A549 (cell line): Measurements from ENCODE around the gene CAP2. TPM values are rescaled to one million over a fixed set of nuclear protein-coding genes. Genes with fewer than 3 reads are reported as not detected.

Experiments used
- ATAC-seq, 2 experiments: fragments of 200-7000 bp in 1 of 2; fragments of >200 bp in 1 of 2; cut with Nextera tagmentation in 1 of 2; cut with Tn5 transposase in 1 of 2; 3 replicates each; pipeline versions ENCODE4 v1.8.0 to v1.9.1; 2018 to 2020; ENCODE audit warnings: mild to moderate bottlenecking in 1 of 2, moderate library complexity in 1 of 2
- CTCF ChIA-PET: fragments of 300-600 bp; sonication (Branson Sonifier 250); formaldehyde crosslinking; extraction: SDS; loops from one replicate; lab custom pipeline; 2021; ENCODE audit warnings: antibody characterized with exemption, inconsistent platforms; lab: Yijun Ruan, JAX
- POLR2A ChIA-PET: fragments of 350-600 bp; formaldehyde crosslinking; extraction: SDS; loops from one replicate; lab custom pipeline; 2021; ENCODE audit warnings: antibody characterized with exemption, inconsistent platforms; lab: Yijun Ruan, JAX
- DNase-seq, 2 experiments: peaks; one replicate each; pipeline versions ENCODE4 v3.0.0 to v3.0.0-alpha.2; 2011 to 2016; ENCODE audit warnings: low read depth in 1 of 2, low spot score in 1 of 2
- FAIRE-seq: peaks from 2 replicates; lab custom pipeline; 2011; peaks lifted over from hg19 to GRCh38; lab: Jason Lieb, UNC
- H3K27ac ChIP-seq, 2 experiments: fragments of >200 bp; sonication (Bioruptor Twin); formaldehyde crosslinking; 3 replicates each; pipeline ENCODE4 v1.5.1; 2016 to 2017
- H3K4me1 ChIP-seq: fragments of >200 bp; sonication (Bioruptor Twin); formaldehyde crosslinking; 3 replicates; pipeline ENCODE4 v1.6.1; 2016
- H3K4me2 ChIP-seq: fragments of >200 bp; sonication (Bioruptor Twin); formaldehyde crosslinking; 3 replicates; pipeline ENCODE4 v1.6.1; 2016
- H3K4me3 ChIP-seq: fragments of >200 bp; sonication (Bioruptor Twin); formaldehyde crosslinking; 3 replicates; pipeline ENCODE4 v1.5.1; 2016
- H3K9me3 ChIP-seq: fragments of >200 bp; sonication (Bioruptor Twin); formaldehyde crosslinking; 3 replicates; pipeline ENCODE4 v1.6.1; 2016
- CBX8 ChIP-seq: fragments of 200-600 bp; sonication (generic); IDR thresholded peaks from 2 replicates; pipeline ENCODE4 v1.6.1; 2016
- CEBPB ChIP-seq, 2 experiments: fragments of >200 bp in 1 of 2; sonication (Bioruptor Twin) in 1 of 2; formaldehyde crosslinking in 1 of 2; IDR thresholded peaks; 2 replicates each; pipeline ENCODE4 v1.6.1; 2012 to 2016
- CHD4 ChIP-seq: fragments of 200-600 bp; sonication (generic); IDR thresholded peaks from 2 replicates; pipeline ENCODE4 v1.6.1; 2016; ENCODE audit warnings: antibody characterized with exemption, mild to moderate bottlenecking, borderline replicate concordance
- EHF ChIP-seq: fragments of 250-450 bp; sonication (Bioruptor Pico); IDR thresholded peaks from 2 replicates; pipeline ENCODE4 v1.5.0; 2020; ENCODE audit warnings: mild to moderate bottlenecking
- FOSL2 ChIP-seq, 2 experiments: fragments of 450-650 bp in 1 of 2; fragments of >200 bp in 1 of 2; sonication (Bioruptor Twin) in 1 of 2; formaldehyde crosslinking; IDR thresholded peaks; 2 replicates each; pipeline versions ENCODE4 v1.5.0 to v1.6.1; 2016 to 2020; ENCODE audit warnings: mild to moderate bottlenecking in 1 of 2, moderate library complexity in 1 of 2
- HDAC2 ChIP-seq: fragments of 200-600 bp; sonication (generic); IDR thresholded peaks from 2 replicates; pipeline ENCODE4 v1.6.1; 2016
- JUN ChIP-seq, 2 experiments: fragments of >200 bp; sonication (Bioruptor Twin); formaldehyde crosslinking; IDR thresholded peaks; 2 replicates in 1 of 2; 3 replicates in 1 of 2; pipeline ENCODE4 v1.6.1; 2016 to 2017
- JUNB ChIP-seq: fragments of >200 bp; sonication (Bioruptor Twin); formaldehyde crosslinking; IDR thresholded peaks from 2 replicates; pipeline ENCODE4 v1.6.1; 2016
- MAFK ChIP-seq: fragments of 450-650 bp; IDR thresholded peaks from 2 replicates; pipeline ENCODE4 v1.6.1; 2014; ENCODE audit not compliant: partially characterized antibody
- PHF8 ChIP-seq: fragments of 200-600 bp; sonication (generic); IDR thresholded peaks from 2 replicates; pipeline ENCODE4 v1.6.1; 2016; ENCODE audit warnings: low read depth, mild to moderate bottlenecking, antibody characterized with exemption, moderate library complexity, borderline replicate concordance
- POLR2AphosphoS2 ChIP-seq: conservative IDR thresholded peaks from 2 replicates; pipeline ENCODE4 v1.6.1; 2012; ENCODE audit warnings: low read length, improper control_type of control experiment, inconsistent platforms
- RAD21 ChIP-seq, 2 experiments: fragments of >200 bp in 1 of 2; sonication (Bioruptor Twin) in 1 of 2; formaldehyde crosslinking in 1 of 2; IDR thresholded peaks in 1 of 2; conservative IDR thresholded peaks in 1 of 2; 2 replicates in 1 of 2; 3 replicates in 1 of 2; pipeline ENCODE4 v1.6.1; 2012 to 2018; ENCODE audit warnings: inconsistent platforms in 1 of 2
- RARB ChIP-seq: fragments of 250-450 bp; sonication (Bioruptor Pico); IDR thresholded peaks from 2 replicates; pipeline ENCODE4 v1.8.0; 2021; ENCODE audit warnings: mild to moderate bottlenecking, moderate library complexity
- RFX5 ChIP-seq: fragments of 450-650 bp; IDR thresholded peaks from 2 replicates; pipeline ENCODE4 v1.7.1; 2014; ENCODE audit warnings: antibody characterized with exemption, mild to moderate bottlenecking, moderate library complexity
- SMC3 ChIP-seq: fragments of >200 bp; sonication (Bioruptor Twin); formaldehyde crosslinking; IDR thresholded peaks from 3 replicates; pipeline ENCODE4 v1.6.1; 2018; ENCODE audit warnings: inconsistent platforms
- ZFP36 ChIP-seq: fragments of 450-650 bp; IDR thresholded peaks from 2 replicates; pipeline ENCODE4 v1.6.1; 2014; ENCODE audit warnings: borderline replicate concordance; ENCODE audit not compliant: partially characterized antibody
- ZNF302 ChIP-seq: fragments of 250-450 bp; sonication (Bioruptor Pico); IDR thresholded peaks from 2 replicates; pipeline ENCODE4 v1.9.0; 2021; ENCODE audit warnings: inconsistent platforms, mild to moderate bottlenecking, moderate library complexity
- ZSCAN20 ChIP-seq: fragments of 250-450 bp; sonication (Bioruptor Pico); IDR thresholded peaks from 2 replicates; pipeline ENCODE4 v1.8.0; 2022; ENCODE audit warnings: mild to moderate bottlenecking, moderate library complexity
- WGBS: methylation state at CpG from one replicate; pipeline ENCODE4 v1.1.6; 2017; ENCODE audit errors: missing lambda C conversion rate; 5-methylcytosine and 5-hydroxymethylcytosine counted together
- polyA plus RNA-seq, 4 experiments: library from polyadenylated mRNA; depleted of rRNA in 3 of 4; stranded (reverse); fragments of >200 nt; fragmentation: RNase III in 1 of 4; extraction: RNeasy Plus Mini Kit Qiagen cat#74134 plus additional on column Dnase treatment in 1 of 4; gene quantifications; 2 replicates in 3 of 4; 3 replicates in 1 of 4; pipeline ENCODE4 v1.2.3, GENCODE V29; 2011 to 2017
- TF ChIP-seq, protein P1 (sequence below): fragments of >200 bp; sonication (Bioruptor Twin); formaldehyde crosslinking; IDR thresholded peaks from 3 replicates; pipeline ENCODE4 v1.6.1; 2016
- TF ChIP-seq, protein P2 (sequence below): fragments of >200 bp; sonication (Bioruptor Twin); formaldehyde crosslinking; IDR thresholded peaks from 2 replicates; pipeline ENCODE4 v1.6.1; 2016
- TF ChIP-seq, protein P3 (sequence below): IDR thresholded peaks from 2 replicates; pipeline ENCODE4 v1.6.1; 2012; ENCODE audit warnings: low read depth, borderline replicate concordance
- TF ChIP-seq, protein P4 (sequence below): IDR thresholded peaks from 2 replicates; pipeline ENCODE4 v1.6.1; 2012
- TF ChIP-seq, protein P5 (sequence below): fragments of >200 bp; sonication (Bioruptor Twin); formaldehyde crosslinking; IDR thresholded peaks from 3 replicates; pipeline ENCODE4 v1.5.1; 2016

CAP2 gene
- polyA plus RNA-seq, 2 of the 4 experiments (the other 2 are of a cell fraction): 27.2 to 43.3 TPM

DNA sequence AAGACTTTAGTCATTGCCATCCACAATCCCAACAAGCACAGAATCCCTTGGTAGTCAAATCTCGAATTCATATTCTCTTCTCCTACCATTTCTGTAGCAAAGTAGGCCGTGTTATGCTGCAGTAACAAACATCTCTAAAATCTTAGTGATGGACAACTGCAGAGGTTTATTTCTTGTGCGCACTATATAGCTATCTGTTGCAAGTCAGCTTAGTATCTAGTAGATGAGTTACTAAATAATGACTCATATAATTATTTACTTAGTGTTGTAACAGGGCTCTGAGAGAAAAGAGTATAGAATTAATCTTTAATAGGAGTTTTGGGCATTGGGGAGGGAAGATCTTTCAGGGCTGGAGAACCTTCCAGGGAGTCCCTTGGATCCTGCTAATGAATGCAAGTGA lies 73.3 kb downstream of the CAP2 start:
- FAIRE-seq (no peak), DNase-seq (peak; percentile 7 to 20), ATAC-seq (peak; percentile 77 to 80)
- H3K4me1 ChIP-seq: peaks cover 30% of the 10 kb centered on the region
- H3K4me2 ChIP-seq: peak overlapping the region; percentile 58
- no peak overlapping the region for H3K4me3 ChIP-seq
- CTCF ChIA-PET: interaction anchor here (1.0 kb wide), 1 partner anchor 110 kb away, joined by 3 read pairs; no protein-coding TSS in a partner anchor
- peak overlapping the region; percentile 44 to 61; a peak in 5 of 6 replicates for H3K27ac ChIP-seq
- WGBS: 21% methylated on average over 3 of the region's 3 CpGs
- POLR2A ChIA-PET: no interaction called here
- TF ChIP-seq, protein P1, sequence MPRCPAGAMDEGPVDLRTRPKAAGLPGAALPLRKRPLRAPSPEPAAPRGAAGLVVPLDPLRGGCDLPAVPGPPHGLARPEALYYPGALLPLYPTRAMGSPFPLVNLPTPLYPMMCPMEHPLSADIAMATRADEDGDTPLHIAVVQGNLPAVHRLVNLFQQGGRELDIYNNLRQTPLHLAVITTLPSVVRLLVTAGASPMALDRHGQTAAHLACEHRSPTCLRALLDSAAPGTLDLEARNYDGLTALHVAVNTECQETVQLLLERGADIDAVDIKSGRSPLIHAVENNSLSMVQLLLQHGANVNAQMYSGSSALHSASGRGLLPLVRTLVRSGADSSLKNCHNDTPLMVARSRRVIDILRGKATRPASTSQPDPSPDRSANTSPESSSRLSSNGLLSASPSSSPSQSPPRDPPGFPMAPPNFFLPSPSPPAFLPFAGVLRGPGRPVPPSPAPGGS: no peak
- no peak; the same call in 1 of the 2 replicates for TF ChIP-seq FOSL2 (IDR thresholded peaks at IDR 0.05)
- peak; percentile 78 for TF ChIP-seq FOSL2 (CRISPR knock-in tag; IDR thresholded peaks at IDR 0.05)
- TF ChIP-seq CBX8: no peak
- TF ChIP-seq RAD21 (conservative IDR thresholded peaks at IDR 0.05 in 1 of 2, IDR thresholded peaks at IDR 0.05 in 1 of 2): 0 out of 5 replicates have a peak, but pooled peaks of 1 of the 2 experiments have one; percentile 1
- TF ChIP-seq EHF: no peak
- TF ChIP-seq, protein P2, sequence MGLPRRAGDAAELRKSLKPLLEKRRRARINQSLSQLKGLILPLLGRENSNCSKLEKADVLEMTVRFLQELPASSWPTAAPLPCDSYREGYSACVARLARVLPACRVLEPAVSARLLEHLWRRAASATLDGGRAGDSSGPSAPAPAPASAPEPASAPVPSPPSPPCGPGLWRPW: peak; percentile 51; the same call in 1 of the 2 replicates
- peak; percentile 34; the same call in 1 of the 2 replicates for TF ChIP-seq JUNB
- TF ChIP-seq ZNF302 (CRISPR knock-in tag): no peak
- peak; percentile 40 to 76; a peak in 3 of 4 replicates for TF ChIP-seq CEBPB (IDR thresholded peaks at IDR 0.05)
- TF ChIP-seq CHD4: no peak
- TF ChIP-seq, protein P3, sequence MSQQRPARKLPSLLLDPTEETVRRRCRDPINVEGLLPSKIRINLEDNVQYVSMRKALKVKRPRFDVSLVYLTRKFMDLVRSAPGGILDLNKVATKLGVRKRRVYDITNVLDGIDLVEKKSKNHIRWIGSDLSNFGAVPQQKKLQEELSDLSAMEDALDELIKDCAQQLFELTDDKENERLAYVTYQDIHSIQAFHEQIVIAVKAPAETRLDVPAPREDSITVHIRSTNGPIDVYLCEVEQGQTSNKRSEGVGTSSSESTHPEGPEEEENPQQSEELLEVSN: no peak
- peaks cover 12% of the 10 kb centered on the region for H3K9me3 ChIP-seq

DNA sequence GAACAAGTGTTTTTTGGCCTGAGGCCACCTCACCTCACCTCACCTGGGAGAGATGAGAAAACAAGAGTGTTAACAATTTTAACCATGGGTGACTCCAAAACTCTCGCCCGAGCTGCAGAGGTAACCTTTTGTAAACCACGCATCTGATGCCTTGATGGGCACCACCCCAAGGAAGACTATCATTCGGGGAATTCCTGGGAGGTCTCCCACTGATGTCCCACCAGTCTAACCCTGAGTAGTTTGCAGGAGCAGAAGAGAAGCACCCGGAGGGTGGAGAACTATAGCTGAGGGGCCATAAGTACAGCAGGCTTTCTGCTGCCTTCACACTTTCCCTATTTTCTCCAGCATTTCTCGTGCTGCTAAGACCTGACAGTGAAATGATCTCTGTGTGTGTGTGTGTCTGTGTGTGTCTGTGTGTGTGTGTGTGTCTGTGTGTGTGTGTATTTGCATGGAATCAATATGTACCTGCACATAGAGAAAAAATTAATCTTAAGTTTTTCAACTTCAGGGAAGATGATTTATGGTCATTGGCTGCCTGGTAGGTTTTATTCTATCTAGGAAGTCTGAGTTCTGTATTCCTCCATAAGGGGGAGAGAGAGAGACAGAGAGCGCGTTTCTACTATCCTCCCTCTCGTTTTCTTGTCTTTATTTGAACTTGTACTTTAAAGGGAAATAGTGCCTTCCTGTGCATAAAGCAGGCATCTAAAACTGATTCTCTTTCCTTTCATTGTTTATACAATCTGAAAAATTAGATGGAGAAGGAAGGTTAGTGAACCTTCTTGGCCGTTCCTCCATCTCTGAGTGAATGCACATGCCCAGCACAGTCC lies 75.8 kb downstream of the CAP2 start:
- H3K27ac ChIP-seq: no peak overlapping the region
- peaks cover 12% of the 10 kb centered on the region for H3K9me3 ChIP-seq
- H3K4me1 ChIP-seq: peaks cover 49% of the 10 kb centered on the region
- peak in 1 of 2 experiments; percentile 46; a peak in 1 of 6 replicates for ATAC-seq
- no peak overlapping the region for H3K4me2 ChIP-seq
- FAIRE-seq: no peak
- TF ChIP-seq RAD21 (conservative IDR thresholded peaks at IDR 0.05 in 1 of 2, IDR thresholded peaks at IDR 0.05 in 1 of 2) (0 out of 5 replicates have a peak, but pooled peaks of 1 of the 2 experiments have one; percentile 3), SMC3 (no peak)
- TF ChIP-seq, all 56 proteins: peak for 1
- ChIA-PET POLR2A (no interaction called here), CTCF (no interaction called here)
- DNase-seq: peak in 1 of 2 experiments; percentile 3
- WGBS: 88% methylated on average over 10 of the region's 10 CpGs
- H3K4me3 ChIP-seq: no peak overlapping the region

DNA sequence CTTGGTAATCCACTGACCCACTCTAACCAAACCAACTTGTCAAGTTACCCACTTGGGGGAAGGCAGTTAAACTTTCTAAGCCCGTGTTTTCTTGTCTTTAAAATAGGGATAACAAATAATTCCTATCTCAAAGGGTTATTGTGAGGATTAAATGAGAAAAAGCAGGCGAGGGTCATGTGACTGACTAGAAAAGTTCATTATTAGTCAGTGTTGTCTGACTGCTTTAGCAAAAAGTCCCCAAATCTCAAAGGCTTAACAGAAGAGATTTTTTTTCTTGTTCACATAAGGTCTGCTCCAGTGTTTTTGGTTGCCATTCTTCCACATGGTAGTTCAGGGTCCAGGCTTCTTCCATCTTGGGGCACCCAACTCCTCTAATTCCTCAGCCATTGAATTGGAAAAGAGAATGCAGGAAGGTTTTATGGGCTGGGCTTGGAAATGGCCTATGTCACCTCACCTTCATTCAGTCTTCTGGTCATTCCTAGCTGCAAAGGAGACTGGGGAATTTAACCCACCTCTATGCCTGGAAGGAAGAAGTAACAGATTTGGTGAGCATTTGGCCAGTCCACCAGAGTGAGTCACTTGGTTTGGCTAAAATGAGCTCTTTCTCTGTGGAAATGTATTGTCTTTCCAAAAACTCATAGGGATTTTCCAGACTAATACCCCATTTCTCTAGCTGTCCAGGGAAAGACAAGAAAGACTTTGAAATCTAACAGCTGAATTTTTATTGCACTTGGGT lies 77.0 kb downstream of the CAP2 start:
- FAIRE-seq (no peak), ATAC-seq (no peak), DNase-seq (no peak)
- Histone ChIP-seq H3K9me3 (peaks cover 12% of the 10 kb centered on the region), H3K4me3 (no peak overlapping the region), H3K27ac (0 out of 6 replicates have a peak overlapping the region, but pooled peaks of 1 of the 2 experiments have one; percentile 13), H3K4me1 (peaks cover 49% of the 10 kb centered on the region)
- ChIA-PET CTCF (interaction anchor here (0.7 kb wide), 1 partner anchor 303 kb away, joined by 3 read pairs; no protein-coding TSS in a partner anchor), POLR2A (no interaction called here)
- TF ChIP-seq RFX5: no peak
- TF ChIP-seq, protein P4, sequence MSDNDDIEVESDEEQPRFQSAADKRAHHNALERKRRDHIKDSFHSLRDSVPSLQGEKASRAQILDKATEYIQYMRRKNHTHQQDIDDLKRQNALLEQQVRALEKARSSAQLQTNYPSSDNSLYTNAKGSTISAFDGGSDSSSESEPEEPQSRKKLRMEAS: no peak
- TF ChIP-seq, protein P5, sequence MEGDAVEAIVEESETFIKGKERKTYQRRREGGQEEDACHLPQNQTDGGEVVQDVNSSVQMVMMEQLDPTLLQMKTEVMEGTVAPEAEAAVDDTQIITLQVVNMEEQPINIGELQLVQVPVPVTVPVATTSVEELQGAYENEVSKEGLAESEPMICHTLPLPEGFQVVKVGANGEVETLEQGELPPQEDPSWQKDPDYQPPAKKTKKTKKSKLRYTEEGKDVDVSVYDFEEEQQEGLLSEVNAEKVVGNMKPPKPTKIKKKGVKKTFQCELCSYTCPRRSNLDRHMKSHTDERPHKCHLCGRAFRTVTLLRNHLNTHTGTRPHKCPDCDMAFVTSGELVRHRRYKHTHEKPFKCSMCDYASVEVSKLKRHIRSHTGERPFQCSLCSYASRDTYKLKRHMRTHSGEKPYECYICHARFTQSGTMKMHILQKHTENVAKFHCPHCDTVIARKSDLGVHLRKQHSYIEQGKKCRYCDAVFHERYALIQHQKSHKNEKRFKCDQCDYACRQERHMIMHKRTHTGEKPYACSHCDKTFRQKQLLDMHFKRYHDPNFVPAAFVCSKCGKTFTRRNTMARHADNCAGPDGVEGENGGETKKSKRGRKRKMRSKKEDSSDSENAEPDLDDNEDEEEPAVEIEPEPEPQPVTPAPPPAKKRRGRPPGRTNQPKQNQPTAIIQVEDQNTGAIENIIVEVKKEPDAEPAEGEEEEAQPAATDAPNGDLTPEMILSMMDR: no peak
- TF ChIP-seq ZNF302 (CRISPR knock-in tag): no peak
- TF ChIP-seq, protein P3: no peak
- no peak for TF ChIP-seq MAFK
- TF ChIP-seq JUN (IDR thresholded peaks at IDR 0.05): no peak
- TF ChIP-seq PHF8: no peak
- no peak for TF ChIP-seq POLR2AphosphoS2
- TF ChIP-seq RARB (CRISPR knock-in tag): no peak
- no peak for TF ChIP-seq HDAC2
- TF ChIP-seq SMC3: no peak
- TF ChIP-seq ZSCAN20 (CRISPR knock-in tag): no peak
- no peak for TF ChIP-seq EHF
- TF ChIP-seq ZFP36: no peak
- TF ChIP-seq, all 56 proteins: peak for 0
- WGBS: 94% methylated on average over 2 of the region's 2 CpGs
- H3K4me2 ChIP-seq: peak overlapping the region; percentile 44
